ENCODE results near the gene AFTPH.

AFTPH gene

GRCh38 chr2:64501946-64502345 lies 22.2 kb upstream of the AFTPH start:
- Histone ChIP-seq H3K4me3 (ENCODE audit: low read length) (no peak overlapping the region), H3K27ac (ENCODE audit: low read length) (no peak overlapping the region), H3K27me3 (ENCODE audit: insufficient read depth, low read length) (no peaks in the 10 kb centered on the region), H3K36me3 (ENCODE audit: insufficient read depth, low read depth, low read length) (no peaks in the 10 kb centered on the region), H3K4me1 (ENCODE audit: insufficient read depth, low read length) (peaks cover 16% of the 10 kb centered on the region), H3K9ac (ENCODE audit: low read depth, low read length) (no peak overlapping the region), H3K9me3 (ENCODE audit: insufficient read depth, low read depth, low read length) (no peaks in the 10 kb centered on the region)

- H3K27ac ChIP-seq (ENCODE audit: low read length): no peak overlapping the region
- H3K36me3 ChIP-seq (ENCODE audit: insufficient read depth, low read depth, low read length): no peaks in the 10 kb centered on the region
- H3K9ac ChIP-seq (ENCODE audit: low read depth, low read length): no peak overlapping the region
- no peaks in the 10 kb centered on the region for H3K27me3 ChIP-seq (ENCODE audit: insufficient read depth, low read length)
- H3K4me3 ChIP-seq (ENCODE audit: low read length): no peak overlapping the region
- peaks cover 16% of the 10 kb centered on the region for H3K4me1 ChIP-seq (ENCODE audit: insufficient read depth, low read length)
- no peaks in the 10 kb centered on the region for H3K9me3 ChIP-seq (ENCODE audit: insufficient read depth, low read depth, low read length)
Observed at GRCh38 chr2:64502860-64503259, 21.3 kb upstream of the AFTPH start.

GRCh38 chr2:64504774-64505720 lies 19.1 kb upstream of the AFTPH start:
- no peaks in the 10 kb centered on the region for H3K9me3 ChIP-seq (ENCODE audit: insufficient read depth, low read depth, low read length)
- H3K27me3 ChIP-seq (ENCODE audit: insufficient read depth, low read length): no peaks in the 10 kb centered on the region
- no peaks in the 10 kb centered on the region for H3K36me3 ChIP-seq (ENCODE audit: insufficient read depth, low read depth, low read length)
- H3K27ac ChIP-seq (ENCODE audit: low read length): no peak overlapping the region
- H3K4me3 ChIP-seq (ENCODE audit: low read length): no peak overlapping the region
- no peak overlapping the region for H3K9ac ChIP-seq (ENCODE audit: low read depth, low read length)
- no peaks in the 10 kb centered on the region for H3K4me1 ChIP-seq (ENCODE audit: insufficient read depth, low read length)

GRCh38 chr2:64506686-64507085 lies 17.4 kb upstream of the AFTPH start:
- Histone ChIP-seq H3K9ac (ENCODE audit: low read depth, low read length) (no peak overlapping the region), H3K36me3 (ENCODE audit: insufficient read depth, low read depth, low read length) (no peaks in the 10 kb centered on the region), H3K4me1 (ENCODE audit: insufficient read depth, low read length) (no peaks in the 10 kb centered on the region), H3K27ac (ENCODE audit: low read length) (no peak overlapping the region), H3K4me3 (ENCODE audit: low read length) (no peak overlapping the region), H3K9me3 (ENCODE audit: insufficient read depth, low read depth, low read length) (no peaks in the 10 kb centered on the region), H3K27me3 (ENCODE audit: insufficient read depth, low read length) (no peaks in the 10 kb centered on the region)

- no peaks in the 10 kb centered on the region for H3K27me3 ChIP-seq (ENCODE audit: insufficient read depth, low read length)
- no peaks in the 10 kb centered on the region for H3K9me3 ChIP-seq (ENCODE audit: insufficient read depth, low read depth, low read length)
- H3K27ac ChIP-seq (ENCODE audit: low read length): no peak overlapping the region
- H3K36me3 ChIP-seq (ENCODE audit: insufficient read depth, low read depth, low read length): no peaks in the 10 kb centered on the region
- no peak overlapping the region for H3K9ac ChIP-seq (ENCODE audit: low read depth, low read length)
- no peak overlapping the region for H3K4me3 ChIP-seq (ENCODE audit: low read length)
- no peaks in the 10 kb centered on the region for H3K4me1 ChIP-seq (ENCODE audit: insufficient read depth, low read length)
Observed at GRCh38 chr2:64514008-64514407, 10.1 kb upstream of the AFTPH start.

- Histone ChIP-seq H3K4me1 (ENCODE audit: insufficient read depth, low read length) (no peaks in the 10 kb centered on the region), H3K9ac (ENCODE audit: low read depth, low read length) (no peak overlapping the region), H3K4me3 (ENCODE audit: low read length) (no peak overlapping the region), H3K27me3 (ENCODE audit: insufficient read depth, low read length) (no peaks in the 10 kb centered on the region), H3K9me3 (ENCODE audit: insufficient read depth, low read depth, low read length) (no peaks in the 10 kb centered on the region), H3K36me3 (ENCODE audit: insufficient read depth, low read depth, low read length) (no peaks in the 10 kb centered on the region), H3K27ac (ENCODE audit: low read length) (no peak overlapping the region)
Observed at GRCh38 chr2:64515086-64515485, 9.0 kb upstream of the AFTPH start.

GRCh38 chr2:64516651-64517510 lies 7.2 kb upstream of the AFTPH start:
- Histone ChIP-seq H3K4me3 (ENCODE audit: low read length) (no peak overlapping the region), H3K9ac (ENCODE audit: low read depth, low read length) (no peak overlapping the region), H3K9me3 (ENCODE audit: insufficient read depth, low read depth, low read length) (no peaks in the 10 kb centered on the region), H3K4me1 (ENCODE audit: insufficient read depth, low read length) (no peaks in the 10 kb centered on the region), H3K27ac (ENCODE audit: low read length) (no peak overlapping the region), H3K36me3 (ENCODE audit: insufficient read depth, low read depth, low read length) (no peaks in the 10 kb centered on the region), H3K27me3 (ENCODE audit: insufficient read depth, low read length) (no peaks in the 10 kb centered on the region)

- H3K9ac ChIP-seq (ENCODE audit: low read depth, low read length): no peak overlapping the region
- H3K4me1 ChIP-seq (ENCODE audit: insufficient read depth, low read length): no peaks in the 10 kb centered on the region
- H3K27ac ChIP-seq (ENCODE audit: low read length): no peak overlapping the region
- H3K4me3 ChIP-seq (ENCODE audit: low read length): no peak overlapping the region
- no peaks in the 10 kb centered on the region for H3K27me3 ChIP-seq (ENCODE audit: insufficient read depth, low read length)
- no peaks in the 10 kb centered on the region for H3K36me3 ChIP-seq (ENCODE audit: insufficient read depth, low read depth, low read length)
- H3K9me3 ChIP-seq (ENCODE audit: insufficient read depth, low read depth, low read length): no peaks in the 10 kb centered on the region
Observed at GRCh38 chr2:64517511-64517884, 6.6 kb upstream of the AFTPH start.

- Histone ChIP-seq H3K4me1 (ENCODE audit: insufficient read depth, low read length) (peaks cover 5% of the 10 kb centered on the region; the same call in 1 of the 2 replicates), H3K27ac (ENCODE audit: low read length) (no peak overlapping the region), H3K4me3 (ENCODE audit: low read length) (peak overlapping the region; percentile 82), H3K27me3 (ENCODE audit: insufficient read depth, low read length) (no peaks in the 10 kb centered on the region), H3K36me3 (ENCODE audit: insufficient read depth, low read depth, low read length) (no peaks in the 10 kb centered on the region), H3K9ac (ENCODE audit: low read depth, low read length) (peak overlapping the region; percentile 70; the same call in 1 of the 2 replicates), H3K9me3 (ENCODE audit: insufficient read depth, low read depth, low read length) (no peaks in the 10 kb centered on the region)
Observed at GRCh38 chr2:64522843-64523428, 1.2 kb upstream of the AFTPH start.

GRCh38 chr2:64524604-64525316 lies 632 bp downstream of the AFTPH start:
- H3K4me3 ChIP-seq (ENCODE audit: low read length): peak overlapping the region; percentile 82
- H3K27ac ChIP-seq (ENCODE audit: low read length): no peak overlapping the region
- no peaks in the 10 kb centered on the region for H3K36me3 ChIP-seq (ENCODE audit: insufficient read depth, low read depth, low read length)
- peak overlapping the region; percentile 69; the same call in 1 of the 2 replicates for H3K9ac ChIP-seq (ENCODE audit: low read depth, low read length)
- H3K4me1 ChIP-seq (ENCODE audit: insufficient read depth, low read length): peaks cover 5% of the 10 kb centered on the region; the same call in 1 of the 2 replicates
- no peaks in the 10 kb centered on the region for H3K27me3 ChIP-seq (ENCODE audit: insufficient read depth, low read length)
- no peaks in the 10 kb centered on the region for H3K9me3 ChIP-seq (ENCODE audit: insufficient read depth, low read depth, low read length)

- Histone ChIP-seq H3K4me3 (ENCODE audit: low read length) (peak overlapping the region; percentile 82), H3K9ac (ENCODE audit: low read depth, low read length) (peak overlapping the region; percentile 69; the same call in 1 of the 2 replicates), H3K36me3 (ENCODE audit: insufficient read depth, low read depth, low read length) (no peaks in the 10 kb centered on the region), H3K9me3 (ENCODE audit: insufficient read depth, low read depth, low read length) (no peaks in the 10 kb centered on the region), H3K4me1 (ENCODE audit: insufficient read depth, low read length) (peaks cover 5% of the 10 kb centered on the region; the same call in 1 of the 2 replicates), H3K27me3 (ENCODE audit: insufficient read depth, low read length) (no peaks in the 10 kb centered on the region), H3K27ac (ENCODE audit: low read length) (no peak overlapping the region)
Observed at GRCh38 chr2:64525317-64525613, 1.1 kb downstream of the AFTPH start.

Measured in iPS-20b (cell line).